H9 (cell line): ENCODE results near the gene DDX1. TPM values are rescaled to one million over a fixed set of nuclear protein-coding genes. Genes with fewer than 3 reads are reported as not detected.

Source experiments
- DNase-seq: peaks from one replicate; pipeline ENCODE4 v3.0.0-alpha.2; 2017
- H2AFZ ChIP-seq: one replicate; pipeline ENCODE4 v1.6.1; 2013; ENCODE audit warnings: mild to moderate bottlenecking, low read length, control low read depth, moderate library complexity
- H2AK5ac ChIP-seq: 2 replicates; pipeline ENCODE4 v1.6.1; 2013; ENCODE audit warnings: low read length, control low read depth, mixed read lengths; ENCODE audit not compliant: insufficient read length
- H2BK120ac ChIP-seq: one replicate; pipeline ENCODE4 v1.6.1; 2013; ENCODE audit warnings: low read depth, mild to moderate bottlenecking, low read length, control low read depth, inconsistent platforms; ENCODE audit not compliant: poor library complexity, severe bottlenecking
- H2BK12ac ChIP-seq: 2 replicates; pipeline ENCODE4 v1.6.1; 2013; ENCODE audit warnings: low read length, control low read depth, mixed read lengths, low read depth; ENCODE audit not compliant: insufficient read length
- H2BK15ac ChIP-seq: 2 replicates; pipeline ENCODE4 v1.6.1; 2013; ENCODE audit warnings: low read depth, low read length, control low read depth
- H2BK20ac ChIP-seq: one replicate; pipeline ENCODE4 v1.6.1; 2013; ENCODE audit warnings: low read depth, mild to moderate bottlenecking, low read length, control low read depth, inconsistent platforms; ENCODE audit not compliant: poor library complexity, severe bottlenecking
- H2BK5ac ChIP-seq: 2 replicates; pipeline ENCODE4 v1.6.1; 2013; ENCODE audit warnings: low read length, control low read depth, mixed read lengths; ENCODE audit not compliant: insufficient read length
- H3K14ac ChIP-seq: 2 replicates; pipeline ENCODE4 v1.6.1; 2013; ENCODE audit warnings: low read length, control low read depth; ENCODE audit not compliant: insufficient read depth
- H3K18ac ChIP-seq: 2 replicates; pipeline ENCODE4 v1.6.1; 2013; ENCODE audit warnings: low read depth, mild to moderate bottlenecking, mixed read lengths, low read length, control low read depth; ENCODE audit not compliant: insufficient read length
- H3K23ac ChIP-seq: 2 replicates; pipeline ENCODE4 v1.6.1; 2013; ENCODE audit warnings: low read length, control low read depth, mixed read lengths, low read depth; ENCODE audit not compliant: insufficient read length
- H3K23me2 ChIP-seq: 2 replicates; pipeline ENCODE4 v1.6.1; 2013; ENCODE audit warnings: low read depth, mild to moderate bottlenecking, mixed read lengths, low read length, control low read depth; ENCODE audit not compliant: insufficient read length, poor library complexity, severe bottlenecking
- H3K27ac ChIP-seq: 2 replicates; pipeline ENCODE4 v1.5.1; 2013; ENCODE audit warnings: low read length, control low read depth, mixed read lengths, low read depth; ENCODE audit not compliant: insufficient read length
- H3K27me3 ChIP-seq: 2 replicates; pipeline ENCODE4 v1.6.1; 2013; ENCODE audit warnings: low read length, control low read depth, inconsistent platforms; ENCODE audit not compliant: insufficient read depth
- H3K4ac ChIP-seq: 2 replicates; pipeline ENCODE4 v1.6.1; 2013; ENCODE audit warnings: low read depth, mild to moderate bottlenecking, control low read depth, inconsistent platforms, low read length, moderate library complexity
- H3K4me1 ChIP-seq: 2 replicates; pipeline ENCODE4 v1.6.1; 2013; ENCODE audit warnings: low read length, control low read depth, inconsistent platforms; ENCODE audit not compliant: insufficient read depth
- H3K4me2 ChIP-seq: 2 replicates; pipeline ENCODE4 v1.6.1; 2013; ENCODE audit warnings: low read length, control low read depth, mixed read lengths; ENCODE audit not compliant: insufficient read length, insufficient read depth
- H3K56ac ChIP-seq: 2 replicates; pipeline ENCODE4 v1.6.1; 2013; ENCODE audit warnings: low read depth, mild to moderate bottlenecking, mixed read lengths, low read length, control low read depth; ENCODE audit not compliant: insufficient read length
- H3K79me1 ChIP-seq: 2 replicates; pipeline ENCODE4 v1.6.1; 2013; ENCODE audit warnings: low read depth, mild to moderate bottlenecking, moderate library complexity, low read length, control low read depth, inconsistent platforms; ENCODE audit not compliant: insufficient read depth, poor library complexity, severe bottlenecking
- H3K79me2 ChIP-seq: 2 replicates; pipeline ENCODE4 v1.6.1; 2013; ENCODE audit warnings: low read length, control low read depth, inconsistent platforms; ENCODE audit not compliant: insufficient read depth
- H3K9ac ChIP-seq: 2 replicates; pipeline ENCODE4 v1.6.1; 2013; ENCODE audit warnings: low read length, control low read depth, mixed read lengths; ENCODE audit not compliant: insufficient read length; ENCODE audit errors: extremely low read depth
- H3K9me3 ChIP-seq: one replicate; pipeline ENCODE4 v1.6.1; 2013; ENCODE audit warnings: low read depth, low read length, inconsistent platforms; ENCODE audit not compliant: control insufficient read depth
- H3T11ph ChIP-seq: one replicate; pipeline ENCODE4 v1.6.1; 2013; ENCODE audit warnings: mild to moderate bottlenecking, low read length, control low read depth, inconsistent platforms
- H4K20me1 ChIP-seq: one replicate; pipeline ENCODE4 v1.6.1; 2013; ENCODE audit not compliant: control insufficient read depth, insufficient read length, insufficient read depth
- H4K5ac ChIP-seq: 2 replicates; pipeline ENCODE4 v1.6.1; 2013; ENCODE audit warnings: low read depth, mild to moderate bottlenecking, mixed read lengths, low read length, control low read depth; ENCODE audit not compliant: insufficient read length
- H4K8ac ChIP-seq: replicated peaks from 2 replicates; pipeline ENCODE4 v1.6.1; 2013; ENCODE audit warnings: low read length, control low read depth, mixed read lengths, low read depth; ENCODE audit not compliant: insufficient read length
- H4K91ac ChIP-seq: 2 replicates; pipeline ENCODE4 v1.6.1; 2013; ENCODE audit warnings: low read depth, mild to moderate bottlenecking, moderate library complexity, mixed read lengths, low read length, control low read depth; ENCODE audit not compliant: insufficient read length
- H3K27ac Mint-ChIP-seq, 3 experiments: 2 replicates in 2 of 3; 3 replicates in 1 of 3; pipeline ENCODE4 v1.8.0; 2020 to 2021; ENCODE audit warnings: mixed read lengths in 3 of 3, mild to moderate bottlenecking in 1 of 3, moderate library complexity in 1 of 3
- H3K27me3 Mint-ChIP-seq: 2 replicates; pipeline ENCODE4 v1.8.0; 2021; ENCODE audit warnings: low read depth, mild to moderate bottlenecking, moderate library complexity, mixed read lengths
- H3K36me3 Mint-ChIP-seq, 3 experiments: 2 replicates in 2 of 3; 3 replicates in 1 of 3; pipeline ENCODE4 v1.8.0; 2020 to 2021; ENCODE audit warnings: low read depth in 3 of 3, mixed read lengths in 3 of 3; ENCODE audit not compliant: insufficient read depth in 1 of 3
- H3K4me1 Mint-ChIP-seq, 2 experiments: 2 replicates each; pipeline ENCODE4 v1.8.0; 2020; ENCODE audit warnings: mixed read lengths in 2 of 2
- H3K4me3 Mint-ChIP-seq, 2 experiments: 2 replicates in 1 of 2; 3 replicates in 1 of 2; pipeline ENCODE4 v1.8.0; 2020 to 2021; ENCODE audit warnings: mild to moderate bottlenecking in 2 of 2, mixed read lengths in 2 of 2, moderate library complexity in 1 of 2
- H3K9me3 Mint-ChIP-seq, 2 experiments: 2 replicates in 1 of 2; 3 replicates in 1 of 2; pipeline ENCODE4 v1.8.0; 2020; ENCODE audit warnings: mild to moderate bottlenecking in 2 of 2, mixed read lengths in 2 of 2, moderate library complexity in 1 of 2
- CTCF ChIP-seq: fragments of 200-600 bp; sonication (generic); conservative IDR thresholded peaks from 3 replicates; pipeline ENCODE4 v1.8.0; 2021; ENCODE audit warnings: antibody characterized with exemption, mild to moderate bottlenecking
- WGBS: extraction: QIAGEN DNeasy Blood & Tissue Kit; methylation state at CpG from one replicate; pipeline ENCODE4 v1.1.7; 2013; ENCODE audit warnings: missing lambda C conversion rate, low lambda C conversion rate, mixed read lengths; ENCODE audit not compliant: insufficient read length; ENCODE audit errors: extremely low coverage; 5-methylcytosine and 5-hydroxymethylcytosine counted together
- total RNA-seq: library from RNA; stranded (reverse); gene quantifications from 2 replicates; pipeline ENCODE4 v1.2.1, GENCODE V29; 2021

DDX1 gene
- total RNA-seq, 1 experiment from 2014 or later = 120 TPM

- H4K8ac ChIP-seq = no peak overlapping the region
- H3K4me2 ChIP-seq = no peak overlapping the region
- H3K27me3 ChIP-seq = no peaks in the 10 kb centered on the region
- H2BK20ac ChIP-seq = no peak overlapping the region
- no peak for DNase-seq
- Mint-ChIP-seq H3K36me3 (peaks cover 20 to 74% (median 59%) of the 10 kb centered on the region in 3 experiments; a peak in 6 of 7 replicates), H3K4me3 (no peak overlapping the region), H3K27me3 (no peaks in the 10 kb centered on the region), H3K27ac (no peak overlapping the region), H3K4me1 (no peaks in the 10 kb centered on the region), H3K9me3 (no peaks in the 10 kb centered on the region)
- no peak overlapping the region for H3K14ac ChIP-seq
- H3K27ac ChIP-seq = no peak overlapping the region
- H2BK12ac ChIP-seq = no peak overlapping the region
- no peak overlapping the region for H2BK15ac ChIP-seq
- H3K9me3 ChIP-seq = no peaks in the 10 kb centered on the region
- no CpG with 5 or more reads among the region's 11 CpGs for WGBS
- no peak overlapping the region for H3T11ph ChIP-seq
- no peaks in the 10 kb centered on the region for H3K79me2 ChIP-seq
- H3K4ac ChIP-seq = no peak overlapping the region
- no peak overlapping the region for H3K23ac ChIP-seq
- no peak overlapping the region for H2BK120ac ChIP-seq
- H3K56ac ChIP-seq = no peak overlapping the region
- H3K79me1 ChIP-seq = no peaks in the 10 kb centered on the region
- no peak overlapping the region for H3K18ac ChIP-seq
- no peaks in the 10 kb centered on the region for H4K20me1 ChIP-seq
- no peak overlapping the region for H2AK5ac ChIP-seq
- H4K91ac ChIP-seq = no peak overlapping the region
- no peak overlapping the region for H4K5ac ChIP-seq
- H2BK5ac ChIP-seq = no peak overlapping the region
- H3K23me2 ChIP-seq = no peaks in the 10 kb centered on the region
- no peak for TF ChIP-seq CTCF
- H2AFZ ChIP-seq = no peak overlapping the region
- H3K9ac ChIP-seq = no peak overlapping the region
- H3K4me1 ChIP-seq = no peaks in the 10 kb centered on the region
These were observed 27.4 kb downstream of the DDX1 start for GRCh38 chr2:15619076-15619475.
